ENCODE measurements around the gene FANCB.

DNA sequence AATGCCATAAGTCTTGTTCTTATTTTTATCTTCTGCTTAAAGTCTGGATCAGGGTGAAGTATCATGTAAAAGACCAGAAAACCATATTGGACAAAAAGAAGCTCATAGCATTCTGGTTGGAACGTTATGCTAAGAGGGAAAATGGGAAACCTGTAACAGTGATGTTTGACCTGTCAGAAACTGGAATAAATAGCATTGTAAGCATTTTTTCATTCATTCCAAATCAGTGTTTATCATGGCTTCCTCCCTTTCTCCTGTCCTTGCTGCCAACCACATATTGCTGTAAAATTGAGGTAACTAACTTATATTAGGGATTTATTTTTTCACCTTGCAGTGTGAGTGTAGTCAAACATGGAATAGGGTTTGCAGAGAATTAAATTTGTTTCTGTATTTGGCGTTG lies 24.2 kb upstream of the FANCB start:
- no peak for TF ChIP-seq EP300 (IDR thresholded peaks at IDR 0.05; ENCODE audit: borderline replicate concordance in 1 of 2, low read depth in 2 of 2, low read length in 2 of 2)
- no peak for TF ChIP-seq SIRT6 (IDR thresholded peaks at IDR 0.05; ENCODE audit: low read length)
- TF ChIP-seq, protein P1, sequence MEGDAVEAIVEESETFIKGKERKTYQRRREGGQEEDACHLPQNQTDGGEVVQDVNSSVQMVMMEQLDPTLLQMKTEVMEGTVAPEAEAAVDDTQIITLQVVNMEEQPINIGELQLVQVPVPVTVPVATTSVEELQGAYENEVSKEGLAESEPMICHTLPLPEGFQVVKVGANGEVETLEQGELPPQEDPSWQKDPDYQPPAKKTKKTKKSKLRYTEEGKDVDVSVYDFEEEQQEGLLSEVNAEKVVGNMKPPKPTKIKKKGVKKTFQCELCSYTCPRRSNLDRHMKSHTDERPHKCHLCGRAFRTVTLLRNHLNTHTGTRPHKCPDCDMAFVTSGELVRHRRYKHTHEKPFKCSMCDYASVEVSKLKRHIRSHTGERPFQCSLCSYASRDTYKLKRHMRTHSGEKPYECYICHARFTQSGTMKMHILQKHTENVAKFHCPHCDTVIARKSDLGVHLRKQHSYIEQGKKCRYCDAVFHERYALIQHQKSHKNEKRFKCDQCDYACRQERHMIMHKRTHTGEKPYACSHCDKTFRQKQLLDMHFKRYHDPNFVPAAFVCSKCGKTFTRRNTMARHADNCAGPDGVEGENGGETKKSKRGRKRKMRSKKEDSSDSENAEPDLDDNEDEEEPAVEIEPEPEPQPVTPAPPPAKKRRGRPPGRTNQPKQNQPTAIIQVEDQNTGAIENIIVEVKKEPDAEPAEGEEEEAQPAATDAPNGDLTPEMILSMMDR (IDR thresholded peaks at IDR 0.05; ENCODE audit: control extremely low read depth in 1 of 3, insufficient read depth in 1 of 3, low read depth in 1 of 3, low read length in 3 of 3): no peak
- no peak for TF ChIP-seq SP4 (IDR thresholded peaks at IDR 0.05; ENCODE audit: low read length)
- TF ChIP-seq HDAC2 (IDR thresholded peaks at IDR 0.05; ENCODE audit: borderline replicate concordance in 1 of 2, low read depth in 2 of 2, low read length in 2 of 2): no peak
- TF ChIP-seq, protein P2, sequence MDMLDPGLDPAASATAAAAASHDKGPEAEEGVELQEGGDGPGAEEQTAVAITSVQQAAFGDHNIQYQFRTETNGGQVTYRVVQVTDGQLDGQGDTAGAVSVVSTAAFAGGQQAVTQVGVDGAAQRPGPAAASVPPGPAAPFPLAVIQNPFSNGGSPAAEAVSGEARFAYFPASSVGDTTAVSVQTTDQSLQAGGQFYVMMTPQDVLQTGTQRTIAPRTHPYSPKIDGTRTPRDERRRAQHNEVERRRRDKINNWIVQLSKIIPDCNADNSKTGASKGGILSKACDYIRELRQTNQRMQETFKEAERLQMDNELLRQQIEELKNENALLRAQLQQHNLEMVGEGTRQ (IDR thresholded peaks at IDR 0.05; ENCODE audit: low read length): no peak
- TF ChIP-seq GABPA (IDR thresholded peaks at IDR 0.05; ENCODE audit: borderline replicate concordance, insufficient read depth, low read length): no peak
- TF ChIP-seq, protein P3, sequence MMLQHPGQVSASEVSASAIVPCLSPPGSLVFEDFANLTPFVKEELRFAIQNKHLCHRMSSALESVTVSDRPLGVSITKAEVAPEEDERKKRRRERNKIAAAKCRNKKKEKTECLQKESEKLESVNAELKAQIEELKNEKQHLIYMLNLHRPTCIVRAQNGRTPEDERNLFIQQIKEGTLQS (IDR thresholded peaks at IDR 0.05; ENCODE audit: insufficient read depth, low read depth, low read length): no peak
- TF ChIP-seq EGR1 (IDR thresholded peaks at IDR 0.05; ENCODE audit: borderline replicate concordance, low read depth, low read length): no peak
- no peak for TF ChIP-seq CEBPB (IDR thresholded peaks at IDR 0.05; ENCODE audit: low read depth, low read length)
- TF ChIP-seq PHF8 (conservative IDR thresholded peaks at IDR 0.05; ENCODE audit: low read depth, low read length): no peak
- TF ChIP-seq POLR2A (IDR thresholded peaks at IDR 0.05; ENCODE audit: control extremely low read depth in 1 of 2, low read depth in 2 of 2, low read length in 2 of 2): no peak

Data from H1 (cell line).